SK-N-SH treated with all-trans-retinoic acid at 6 μM for 48 hours (cell line): ENCODE data around the gene STX3.

ENCODE experiments used
- ARNTL ChIP-seq: fragments of 450-650 bp; formaldehyde crosslinking; IDR thresholded peaks from 2 replicates; pipeline ENCODE4 v1.5.0; 2020; ENCODE audit warnings: low read depth, mild to moderate bottlenecking, moderate library complexity, borderline replicate concordance
- CSDC2 ChIP-seq: fragments of 250-450 bp; sonication (Bioruptor Pico); IDR thresholded peaks from 2 replicates; pipeline ENCODE4 v1.5.0; 2020; ENCODE audit warnings: mild to moderate bottlenecking, moderate library complexity
- OSR1 ChIP-seq: fragments of 250-450 bp; sonication (Bioruptor Pico); IDR thresholded peaks from 2 replicates; pipeline ENCODE4 v1.8.0; 2022; ENCODE audit warnings: moderate library complexity, mild to moderate bottlenecking, inconsistent platforms
- PATZ1 ChIP-seq: fragments of 250-450 bp; sonication (Bioruptor Pico); IDR thresholded peaks from 2 replicates; pipeline ENCODE4 v1.8.0; 2020; ENCODE audit warnings: mild to moderate bottlenecking, moderate library complexity, borderline replicate concordance
- POU6F1 ChIP-seq: fragments of 250-450 bp; sonication (Bioruptor Pico); IDR thresholded peaks from 2 replicates; pipeline ENCODE4 v1.8.0; 2021; ENCODE audit warnings: low read depth, mild to moderate bottlenecking, moderate library complexity, borderline replicate concordance
- PPARA ChIP-seq: fragments of 250-450 bp; sonication (Bioruptor Pico); IDR thresholded peaks from 2 replicates; pipeline ENCODE4 v1.5.0; 2020; ENCODE audit warnings: mild to moderate bottlenecking, borderline replicate concordance
- RARB ChIP-seq: fragments of 250-450 bp; sonication (Bioruptor Pico); IDR thresholded peaks from 2 replicates; pipeline ENCODE4 v1.8.0; 2021; ENCODE audit warnings: mild to moderate bottlenecking, moderate library complexity
- SNAI2 ChIP-seq: fragments of 250-450 bp; sonication (Bioruptor Pico); IDR thresholded peaks from 2 replicates; pipeline ENCODE4 v1.5.0; 2020; ENCODE audit warnings: mild to moderate bottlenecking, moderate library complexity
- TSHZ2 ChIP-seq: fragments of 250-450 bp; sonication (Bioruptor Pico); IDR thresholded peaks from 2 replicates; pipeline ENCODE4 v1.5.0; 2020; ENCODE audit warnings: mild to moderate bottlenecking, moderate library complexity
- ZC3H10 ChIP-seq: fragments of 250-450 bp; sonication (Bioruptor Pico); IDR thresholded peaks from 2 replicates; pipeline ENCODE4 v1.5.1; 2021; ENCODE audit warnings: mild to moderate bottlenecking, moderate library complexity

- TF ChIP-seq OSR1 (CRISPR knock-in tag), result no peak
- no peak for TF ChIP-seq ZC3H10 (CRISPR knock-in tag)
- no peak for TF ChIP-seq RARB
- TF ChIP-seq SNAI2 (CRISPR knock-in tag), result no peak
- TF ChIP-seq PPARA (CRISPR knock-in tag), result no peak
- no peak for TF ChIP-seq TSHZ2 (CRISPR knock-in tag)
- no peak for TF ChIP-seq POU6F1 (CRISPR knock-in tag)
- TF ChIP-seq ARNTL (CRISPR knock-in tag), result no peak
- TF ChIP-seq PATZ1 (CRISPR knock-in tag), result no peak
- TF ChIP-seq CSDC2 (CRISPR knock-in tag), result no peak
Measured at GRCh38 chr11:59782080-59782479, 26.9 kb downstream of the STX3 start.
